Heart right ventricle (tissue), 16 donors: ENCODE results near the gene PCSK5. TPM values are rescaled to one million over a fixed set of nuclear protein-coding genes. Genes with fewer than 3 reads are reported as not detected.

Experiments
- ATAC-seq, 8 donors: fragments of 200-7000 bp; cut with Tn5 transposase; one replicate each; pipeline ENCODE4 v1.9.1; 2020; ENCODE audit warnings: mild to moderate bottlenecking in 8 of 8, moderate library complexity in 8 of 8, moderate number of reproducible peaks in 1 of 8
- DNase-seq, 2 donors: peaks; one replicate each; pipeline ENCODE4 v3.0.0-alpha.2; 2020
- H3K27ac ChIP-seq, 10 donors: fragments of 200-600 bp; sonication (generic) in 2 of 10; one replicate each; pipeline versions ENCODE4 v1.5.0 to v1.8.0; 2020 to 2022; ENCODE audit warnings: mild to moderate bottlenecking in 3 of 10
- H3K27me3 ChIP-seq, 7 donors: fragments of 200-600 bp; one replicate each; pipeline ENCODE4 v1.8.0; 2021 to 2022; ENCODE audit warnings: mild to moderate bottlenecking in 2 of 7
- H3K36me3 ChIP-seq, 9 donors: fragments of 200-600 bp; sonication (generic) in 1 of 9; one replicate each; pipeline versions ENCODE4 v1.5.0 to v1.8.0; 2020 to 2022; ENCODE audit warnings: mild to moderate bottlenecking in 2 of 9
- H3K4me1 ChIP-seq, 9 donors: fragments of 200-600 bp; sonication (generic) in 1 of 9; one replicate each; pipeline versions ENCODE4 v1.5.0 to v1.8.0; 2020 to 2022; ENCODE audit warnings: mild to moderate bottlenecking in 4 of 9
- H3K4me3 ChIP-seq, 10 donors: fragments of 200-600 bp; sonication (generic) in 2 of 10; one replicate each; pipeline versions ENCODE4 v1.5.0 to v1.8.0; 2020 to 2022; ENCODE audit warnings: mild to moderate bottlenecking in 7 of 10, moderate library complexity in 2 of 10
- H3K9me3 ChIP-seq, 11 donors: fragments of 200-600 bp in 10 of 11; sonication (generic) in 2 of 11; one replicate each; pipeline versions ENCODE4 v1.5.0 to v1.8.0; 2013 to 2022; ENCODE audit warnings: mild to moderate bottlenecking in 2 of 11, control low read depth in 1 of 11, moderate library complexity in 1 of 11
- CTCF ChIP-seq, 9 donors: fragments of 200-600 bp; sonication (generic) in 2 of 9; IDR thresholded peaks; one replicate each; pipeline versions ENCODE4 v1.5.0 to v1.8.0; 2021 to 2022; ENCODE audit warnings: antibody characterized with exemption in 9 of 9, mild to moderate bottlenecking in 5 of 9, moderate library complexity in 1 of 9
- WGBS, 2 donors: extraction: QIAGEN DNeasy Blood & Tissue Kit; methylation state at CpG; one replicate each; pipeline ENCODE4 v1.1.7; 2013; ENCODE audit warnings: inconsistent platforms in 1 of 2; 5-methylcytosine and 5-hydroxymethylcytosine counted together
- intact Hi-C, 10 donors: fragments of 100-400 bp; cut with DNase I; formaldehyde crosslinking; loops; one replicate each; pipeline versions ENCODE4 v1.11.1 to v1.14.2; 2022
- polyA plus RNA-seq, 2 donors: library from polyadenylated mRNA; stranded (reverse); fragments of 200-250 nt; gene quantifications; one replicate each; pipeline ENCODE4 v1.2.3, GENCODE V29; 2013
- total RNA-seq, 10 donors: library from RNA; stranded (reverse); fragmentation: NEBNext Ultra II Directional in 3 of 10; extraction: Animal tissue kit (Norgen Biotek cat#: 25700) in 3 of 10; gene quantifications; one replicate each; pipeline versions ENCODE4 v1.2.1 to v1.2.4, GENCODE V29; 2021 to 2023
- donor health status: Arrhythmogenic right ventricular cardiomyopathy.
- donor health status: ischemic (EF 13 %, LVEDD 7.1; RV severe dilation, severe dysfunction).
- donor health status: healthy with polysubstance abuse.
- donor health status: DM: no; HTN: yes; CAD: no.
- donor health status: DM: no; HTN: no; CAD: no.
- donor health status: ischemic (EF 25% LVEDD 6.9; RV normal size, moderate dysfunction).
- donor health status: ischemic (EF 25% LVEDD 5.7; RV mildly dilated, moderate dysfunction).
- donor health status: healthy.
- donor health status: DM: yes; HTN: yes; CAD: no.
- donor health status: Ischemic cardiomyopathy.
- donor health status: ischemic (EF 35%, LVEDD 5.7; RV mildly dilated, moderate dysfunction).
- donor health status: nonischemic (EF 11% LVEDD 7.7; RV severe dilation, severe dysfunction).
- donor health status: DM: yes; HTN: yes; CAD: no.
- donor health status: PGD.
- donor health status: ischemic (EF 29% LVEDD 5.4; RV normal size, mild dysfunction).
- donor health status: nonischemic (EF 23%, LVEDD 6.1; RV moderate dilation, normal function).

Gene PCSK5
- total and polyA plus RNA-seq, 12 donors: 1.8 to 8.3 (median 5.7) TPM

GRCh38 chr9:76112151-76112550, 221.7 kb downstream of the PCSK5 start:
- Histone ChIP-seq H3K27ac (no peak overlapping the region), H3K9me3 (no peaks in the 10 kb centered on the region), H3K4me3 (no peak overlapping the region), H3K27me3 (no peaks in the 10 kb centered on the region), H3K36me3 (peaks cover 0 to 19% (median 0%) of the 10 kb centered on the region in 9 donors), H3K4me1 (peaks cover 0 to 12% (median under 1%) of the 10 kb centered on the region in 9 donors)
- TF ChIP-seq CTCF (IDR thresholded peaks at IDR 0.05): no peak
- no peak for ATAC-seq
- intact Hi-C loops: no loop called here
- DNase-seq: no peak
- WGBS, 2 donors: 50 to 75% methylated on average over 2 of the region's 2 CpGs

DNA sequence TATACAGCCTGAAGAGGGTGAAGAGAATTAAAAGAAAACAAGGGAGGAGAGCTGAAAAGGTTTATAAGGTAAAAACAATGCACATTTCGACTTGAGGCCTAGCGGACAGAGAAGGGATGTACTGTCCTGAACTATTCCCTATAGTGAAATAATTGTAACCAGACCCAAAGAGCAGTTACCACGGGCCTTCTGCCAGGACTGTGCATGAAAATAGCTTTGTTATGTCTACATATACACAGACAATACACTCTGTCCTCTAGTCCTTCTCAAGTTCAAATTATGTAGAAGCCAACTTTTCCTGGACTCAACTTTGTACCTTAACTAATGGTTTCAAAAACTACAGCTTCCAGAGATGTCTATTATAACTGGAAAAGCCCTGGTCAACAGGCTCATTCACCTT, 223.7 kb downstream of the PCSK5 start:
- no peak for TF ChIP-seq CTCF (IDR thresholded peaks at IDR 0.05)
- Histone ChIP-seq H3K27me3 (no peaks in the 10 kb centered on the region), H3K4me1 (peaks cover 0 to 10% (median 0%) of the 10 kb centered on the region in 9 donors), H3K27ac (no peak overlapping the region), H3K36me3 (peaks cover 0 to 6% (median 0%) of the 10 kb centered on the region in 9 donors), H3K9me3 (no peaks in the 10 kb centered on the region), H3K4me3 (no peak overlapping the region)
- ATAC-seq (peak in 1 of 8 donors; percentile 39), DNase-seq (no peak)
- intact Hi-C loops: no loop called here
- 79 to 80% methylated on average over 3 of the region's 3 CpGs for WGBS, 2 donors

- intact Hi-C loops: no loop called here
- no peak for DNase-seq
- peaks cover 0 to 4% (median 0%) of the 10 kb centered on the region in 9 donors for H3K36me3 ChIP-seq
- no peaks in the 10 kb centered on the region for H3K9me3 ChIP-seq
- 84 to 88% methylated on average over 2 of the region's 2 CpGs for WGBS, 2 donors
- H3K4me3 ChIP-seq: no peak overlapping the region
- H3K4me1 ChIP-seq: peaks cover 0 to 10% (median 0%) of the 10 kb centered on the region in 9 donors
- no peak overlapping the region for H3K27ac ChIP-seq
- H3K27me3 ChIP-seq: no peaks in the 10 kb centered on the region
- TF ChIP-seq CTCF (IDR thresholded peaks at IDR 0.05): no peak
- no peak for ATAC-seq
Measured at GRCh38 chr9:76115396-76115795, 224.9 kb downstream of the PCSK5 start.

DNA sequence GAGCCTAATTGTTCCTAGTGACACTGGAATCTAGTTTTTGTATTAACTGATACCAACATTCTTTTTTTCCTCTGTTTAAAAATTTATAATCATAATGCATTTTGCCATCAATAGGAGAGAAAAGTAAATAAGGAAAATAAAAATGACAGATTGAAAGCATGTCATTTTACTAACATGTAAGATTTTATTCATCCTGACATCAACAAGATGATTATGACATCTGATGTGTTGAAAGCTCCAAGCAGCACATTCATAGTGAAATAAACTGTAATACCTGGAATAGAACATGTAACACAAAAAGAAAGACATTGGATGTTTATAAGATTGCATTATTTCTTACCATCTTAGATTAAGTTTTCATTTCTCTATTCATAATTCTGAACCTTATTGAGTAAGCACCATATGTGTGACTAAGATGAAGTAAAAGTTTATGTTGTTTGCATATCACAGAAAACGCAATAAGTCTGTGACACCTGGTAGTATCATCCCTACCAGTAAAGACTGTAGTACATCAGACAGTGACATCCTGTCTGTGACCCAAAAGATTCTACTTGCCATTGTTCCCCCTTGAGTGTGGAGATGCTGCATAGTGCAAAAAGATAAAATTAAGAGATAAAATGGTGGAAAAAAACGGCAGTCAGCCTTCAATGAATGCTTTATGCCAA, 225.6 kb downstream of the PCSK5 start:
- ATAC-seq: no peak
- peaks cover 0 to 10% (median 0%) of the 10 kb centered on the region in 9 donors for H3K4me1 ChIP-seq
- no peak overlapping the region for H3K27ac ChIP-seq
- H3K9me3 ChIP-seq: no peaks in the 10 kb centered on the region
- H3K27me3 ChIP-seq: no peaks in the 10 kb centered on the region
- no peak for DNase-seq
- TF ChIP-seq CTCF (IDR thresholded peaks at IDR 0.05): no peak
- peaks cover 0 to 3% (median 0%) of the 10 kb centered on the region in 9 donors for H3K36me3 ChIP-seq
- 79 to 80% methylated on average over 2 of the region's 2 CpGs for WGBS, 2 donors
- no peak overlapping the region for H3K4me3 ChIP-seq
- intact Hi-C loops: no loop called here
